Gastrocnemius medialis (tissue), 4 donors: ENCODE measurements around the gene SLC17A7.

Source experiments
- CTCF ChIP-seq, 5 experiments: fragments of 450-650 bp in 3 of 5; fragments of 200-600 bp in 2 of 5; sonication (generic) in 2 of 5; IDR thresholded peaks in 4 of 5; conservative IDR thresholded peaks in 1 of 5; 1 replicate in 4 of 5; 2 replicates in 1 of 5; pipeline ENCODE4 v1.5.1; 2016 to 2019; ENCODE audit warnings: antibody characterized with exemption in 5 of 5, mild to moderate bottlenecking in 3 of 5, moderate library complexity in 3 of 5
- POLR2A ChIP-seq, 2 donors: fragments of 450-650 bp; IDR thresholded peaks; one replicate each; pipeline ENCODE4 v1.6.1; 2017; ENCODE audit warnings: antibody characterized with exemption in 2 of 2, mild to moderate bottlenecking in 2 of 2, moderate library complexity in 2 of 2

GRCh38 chr19:49450405-49450804 lies 9.1 kb upstream of the SLC17A7 start:
- TF ChIP-seq CTCF (IDR thresholded peaks at IDR 0.05 in 4 of 5, conservative IDR thresholded peaks at IDR 0.05 in 1 of 5), result no peak
- TF ChIP-seq POLR2A (IDR thresholded peaks at IDR 0.05), result no peak
